Measurements from ENCODE around the gene FA2H. TPM values are rescaled to one million over a fixed set of nuclear protein-coding genes. Genes with fewer than 3 reads are reported as not detected.

FA2H gene
- total and polyA plus RNA-seq, 2 donors from 2014 or later, result 4.2 to 10.3 TPM

- no peak for DNase-seq
- intact Hi-C loops (cut with DNase I), result no loop called here
- no peaks in the 10 kb centered on the region for H3K36me3 ChIP-seq (ENCODE audit: control insufficient read depth in 2 of 3, insufficient read depth in 3 of 3, low read length in 3 of 3)
- no peak for TF ChIP-seq CTCF (IDR thresholded peaks at IDR 0.05; ENCODE audit: borderline replicate concordance, extremely low read depth, insufficient read depth)
- FAIRE-seq, result no peak
- H3K4me3 ChIP-seq (ENCODE audit: low read length in 3 of 3), result no peak overlapping the region
- H3K9ac ChIP-seq (ENCODE audit: low read length in 3 of 3), result no peak overlapping the region
- H3K27ac ChIP-seq (ENCODE audit: low read depth in 2 of 2, low read length in 2 of 2), result no peak overlapping the region
- H3K4me1 ChIP-seq (ENCODE audit: control insufficient read depth in 2 of 3, insufficient read depth in 2 of 3, low read depth in 1 of 3, low read length in 3 of 3), result no peaks in the 10 kb centered on the region
- no peaks in the 10 kb centered on the region for H3K9me3 ChIP-seq (ENCODE audit: control insufficient read depth in 2 of 3, insufficient read depth in 1 of 3, low read length in 3 of 3)
- H3K27me3 ChIP-seq (ENCODE audit: control insufficient read depth, insufficient read depth, low read length), result no peaks in the 10 kb centered on the region
These were observed 10.4 kb upstream of the FA2H start for GRCh38 chr16:74785031-74785430.

- no peak overlapping the region for H3K9ac ChIP-seq (ENCODE audit: low read length in 3 of 3)
- intact Hi-C loops (cut with DNase I), result no loop called here
- H3K27ac ChIP-seq (ENCODE audit: low read depth in 2 of 2, low read length in 2 of 2), result no peak overlapping the region
- FAIRE-seq (no peak), DNase-seq (no peak)
- H3K4me1 ChIP-seq (ENCODE audit: control insufficient read depth in 2 of 3, insufficient read depth in 2 of 3, low read depth in 1 of 3, low read length in 3 of 3), result peaks cover 0 to 10% (median 3%) of the 10 kb centered on the region in 3 donors
- peaks cover 4% of the 10 kb centered on the region for H3K27me3 ChIP-seq (ENCODE audit: control insufficient read depth, insufficient read depth, low read length)
- TF ChIP-seq CTCF (IDR thresholded peaks at IDR 0.05; ENCODE audit: borderline replicate concordance, extremely low read depth, insufficient read depth), result no peak
- H3K4me3 ChIP-seq (ENCODE audit: low read length in 3 of 3), result no peak overlapping the region
- no peaks in the 10 kb centered on the region for H3K9me3 ChIP-seq (ENCODE audit: control insufficient read depth in 2 of 3, insufficient read depth in 1 of 3, low read length in 3 of 3)
- H3K36me3 ChIP-seq (ENCODE audit: control insufficient read depth in 2 of 3, insufficient read depth in 3 of 3, low read length in 3 of 3), result no peaks in the 10 kb centered on the region
These were observed 4.0 kb upstream of the FA2H start for GRCh38 chr16:74778646-74779045.

- Histone ChIP-seq H3K9me3 (ENCODE audit: control insufficient read depth in 2 of 3, insufficient read depth in 1 of 3, low read length in 3 of 3) (no peaks in the 10 kb centered on the region), H3K27ac (ENCODE audit: low read depth in 2 of 2, low read length in 2 of 2) (no peak overlapping the region), H3K27me3 (ENCODE audit: control insufficient read depth, insufficient read depth, low read length) (peaks cover 4% of the 10 kb centered on the region), H3K4me1 (ENCODE audit: control insufficient read depth in 2 of 3, insufficient read depth in 2 of 3, low read depth in 1 of 3, low read length in 3 of 3) (peaks cover 0 to 10% (median 3%) of the 10 kb centered on the region in 3 donors), H3K4me3 (ENCODE audit: low read length in 3 of 3) (no peak overlapping the region), H3K9ac (ENCODE audit: low read length in 3 of 3) (no peak overlapping the region), H3K36me3 (ENCODE audit: control insufficient read depth in 2 of 3, insufficient read depth in 3 of 3, low read length in 3 of 3) (no peaks in the 10 kb centered on the region)
- intact Hi-C loops (cut with DNase I), result no loop called here
- FAIRE-seq, result no peak
- DNase-seq, result no peak
- TF ChIP-seq CTCF (IDR thresholded peaks at IDR 0.05; ENCODE audit: borderline replicate concordance, extremely low read depth, insufficient read depth), result no peak
These were observed 2.3 kb upstream of the FA2H start for GRCh38 chr16:74776926-74777325.

- no peak for TF ChIP-seq CTCF (IDR thresholded peaks at IDR 0.05; ENCODE audit: borderline replicate concordance, extremely low read depth, insufficient read depth)
- Histone ChIP-seq H3K27me3 (ENCODE audit: control insufficient read depth, insufficient read depth, low read length) (peaks cover 4% of the 10 kb centered on the region), H3K9me3 (ENCODE audit: control insufficient read depth in 2 of 3, insufficient read depth in 1 of 3, low read length in 3 of 3) (no peaks in the 10 kb centered on the region), H3K9ac (ENCODE audit: low read length in 3 of 3) (peak overlapping the region in 1 of 3 donors; percentile 34), H3K27ac (ENCODE audit: low read depth in 2 of 2, low read length in 2 of 2) (no peak overlapping the region), H3K36me3 (ENCODE audit: control insufficient read depth in 2 of 3, insufficient read depth in 3 of 3, low read length in 3 of 3) (no peaks in the 10 kb centered on the region), H3K4me3 (ENCODE audit: low read length in 3 of 3) (peak overlapping the region in 2 of 3 donors; percentile 37 to 59), H3K4me1 (ENCODE audit: control insufficient read depth in 2 of 3, insufficient read depth in 2 of 3, low read depth in 1 of 3, low read length in 3 of 3) (peaks cover 0 to 10% (median 3%) of the 10 kb centered on the region in 3 donors)
- FAIRE-seq, result no peak
- no peak for DNase-seq
- intact Hi-C loops (cut with DNase I), result no loop called here
These were observed 635 bp upstream of the FA2H start for GRCh38 chr16:74775255-74775654.

All from kidney (tissue), 14 donors.